SU-DHL-6 (cell line): ENCODE measurements around the gene LTA.

Experiments
- CTCF ChIP-seq: fragments of 200-600 bp; sonication (generic); IDR thresholded peaks from one replicate; pipeline ENCODE4 v1.5.1; 2017; ENCODE audit warnings: antibody characterized with exemption, mild to moderate bottlenecking, low read length, moderate library complexity; ENCODE audit not compliant: insufficient read depth, poor library complexity, severe bottlenecking
- EZH2phosphoT487 ChIP-seq: fragments of 200-600 bp; sonication (generic), shearing (Covaris generic); conservative IDR thresholded peaks from 2 replicates; pipeline ENCODE4 v1.6.1; 2018; ENCODE audit warnings: mild to moderate bottlenecking, antibody characterized with exemption, low read length, moderate library complexity, mixed read lengths

- TF ChIP-seq EZH2phosphoT487 (no peak), CTCF (no peak)
These were observed 8.3 kb downstream of the LTA start for GRCh38 chr6:31580438-31580740.
